ENCODE measurements around the gene SLC15A5. TPM values are rescaled to one million over a fixed set of nuclear protein-coding genes. Genes with fewer than 3 reads are reported as not detected.

SLC15A5 gene
- total and polyA plus RNA-seq, 2 of the 4 experiments (the other 2 are of a cell fraction) = not detected

- Histone ChIP-seq H2BK5ac (ENCODE audit: low read depth, low read length, poor library complexity, severe bottlenecking) (no peak overlapping the region), H3K4me1 (ENCODE audit: control insufficient read depth, insufficient read depth, low read length) (no peaks in the 10 kb centered on the region), H3K9ac (ENCODE audit: low read depth, low read length) (no peak overlapping the region), H3K27me3 (ENCODE audit: control insufficient read depth, insufficient read depth, low read length) (no peaks in the 10 kb centered on the region), H3K4me2 (ENCODE audit: low read depth, low read length) (no peak overlapping the region), H2AK5ac (ENCODE audit: low read depth, low read length) (no peak overlapping the region), H3K27ac (ENCODE audit: insufficient read depth, low read length) (no peak overlapping the region), H2BK120ac (ENCODE audit: low read depth, low read length) (no peak overlapping the region), H3K23ac (ENCODE audit: low read depth, low read length) (no peak overlapping the region), H2AFZ (replicated peaks; ENCODE audit: low read length, poor library complexity) (no peak overlapping the region), H4K20me1 (ENCODE audit: insufficient read depth, low read length) (no peaks in the 10 kb centered on the region), H4K91ac (ENCODE audit: insufficient read depth, low read depth, low read length) (no peak overlapping the region), H3K79me1 (ENCODE audit: low read depth in 1 of 2, low read length in 2 of 2) (no peaks in the 10 kb centered on the region), H2BK15ac (ENCODE audit: low read depth, low read length) (no peak overlapping the region), H4K5ac (ENCODE audit: low read depth, low read length) (no peak overlapping the region), H2BK20ac (ENCODE audit: low read depth, low read length) (no peak overlapping the region), H3K9me1 (ENCODE audit: insufficient read depth, low read length) (no peaks in the 10 kb centered on the region), H3K14ac (replicated peaks; ENCODE audit: low read depth, low read length) (no peak overlapping the region), H3K4me3 (ENCODE audit: insufficient read depth, low read depth, low read length) (no peak overlapping the region), H3K4ac (ENCODE audit: low read depth, low read length) (no peak overlapping the region), H3K9me3 (ENCODE audit: control insufficient read depth, insufficient read depth, low read length) (no peaks in the 10 kb centered on the region), H3K56ac (ENCODE audit: extremely low read depth, insufficient read depth, low read length) (no peak overlapping the region), H4K8ac (ENCODE audit: low read depth in 2 of 2, low read length in 2 of 2) (no peak overlapping the region), H2AK9ac (replicated peaks; ENCODE audit: low read depth, low read length, poor library complexity) (no peak overlapping the region), H3K36me3 (ENCODE audit: control insufficient read depth, insufficient read depth, low read length) (no peaks in the 10 kb centered on the region), H3K18ac (ENCODE audit: low read depth, low read length) (no peak overlapping the region)
- POLR2A ChIA-PET (ENCODE audit: unreplicated experiment) = no interaction called here
- no CpG with 5 or more reads among the region's 4 CpGs for WGBS, 2 experiments (ENCODE audit: extremely low coverage in 2 of 2, insufficient read length in 1 of 2)
- intact Hi-C loops (cut with micrococcal nuclease) (no loop called here), dilution Hi-C loops (cut with HindIII; ENCODE audit: low sequenced_read_pairs, unreplicated experiment) (no loop called here), in situ Hi-C loops (cut with MboI; ENCODE audit: low sequenced_read_pairs) (no loop called here)
- no peak for TF ChIP-seq RCOR1 (IDR thresholded peaks at IDR 0.05; ENCODE audit: insufficient replicate concordance, low read length)
- peak; percentile 78 for TF ChIP-seq MAFK (IDR thresholded peaks at IDR 0.05; ENCODE audit: low read depth, low read length)
- TF ChIP-seq FOS (IDR thresholded peaks at IDR 0.05; ENCODE audit: low read depth, low read length) = no peak
- TF ChIP-seq MAZ (IDR thresholded peaks at IDR 0.05; ENCODE audit: borderline replicate concordance, low read depth, low read length) = no peak
- no peak for TF ChIP-seq NFE2L2 (IDR thresholded peaks at IDR 0.05; ENCODE audit: low read depth, low read length)
- DNase-seq (no peak), ATAC-seq (ENCODE audit: low read depth) (no peak)
- BruUV-seq (replicated peaks) = no TSS peak
- CTCF ChIA-PET = no interaction called here
Measured at GRCh38 chr12:16291032-16291431, 13.5 kb upstream of the SLC15A5 start.

Measured in IMR-90 (cell line).